Smooth muscle cell (in vitro differentiated cells): ENCODE measurements around the gene ANGPTL4. TPM values are rescaled to one million over a fixed set of nuclear protein-coding genes. Genes with fewer than 3 reads are reported as not detected.

ENCODE experiments used
- DNase-seq: peaks from one replicate; lab custom pipeline; 2025; ENCODE audit not compliant: unreplicated experiment; lab: John Stamatoyannopoulos, UW
- H2AFZ ChIP-seq: fragments of 200-600 bp; sonication (generic); 2 replicates; pipeline ENCODE4 v1.6.0; 2016; ENCODE audit warnings: antibody characterized with exemption, low read depth, mild to moderate bottlenecking
- H3F3A ChIP-seq: fragments of 200-600 bp; sonication (generic); 2 replicates; pipeline ENCODE4 v1.6.0; 2017; ENCODE audit warnings: antibody characterized with exemption, low read depth
- H3K27ac ChIP-seq: fragments of 200-600 bp; sonication (generic); 2 replicates; pipeline ENCODE4 v1.5.1; 2016; ENCODE audit warnings: low read depth, mild to moderate bottlenecking
- H3K27me3 ChIP-seq: fragments of 200-600 bp; sonication (generic); 2 replicates; pipeline ENCODE4 v1.6.1; 2016; ENCODE audit warnings: low read depth, mild to moderate bottlenecking
- H3K36me3 ChIP-seq: fragments of 200-600 bp; sonication (generic); 2 replicates; pipeline ENCODE4 v1.5.1; 2016; ENCODE audit warnings: low read depth
- H3K4me1 ChIP-seq: fragments of 200-600 bp; sonication (generic); 2 replicates; pipeline ENCODE4 v1.5.1; 2016; ENCODE audit warnings: low read depth
- H3K4me2 ChIP-seq: fragments of 200-600 bp; sonication (generic); 2 replicates; pipeline ENCODE4 v1.6.0; 2016; ENCODE audit warnings: mild to moderate bottlenecking
- H3K4me3 ChIP-seq: fragments of 200-600 bp; sonication (generic); 2 replicates; pipeline ENCODE4 v1.5.1; 2016; ENCODE audit warnings: mild to moderate bottlenecking
- H3K79me2 ChIP-seq: fragments of 200-600 bp; sonication (generic); 2 replicates; pipeline ENCODE4 v1.6.0; 2016; ENCODE audit warnings: low read depth, mild to moderate bottlenecking
- H3K9ac ChIP-seq: fragments of 200-600 bp; sonication (generic); 2 replicates; pipeline ENCODE4 v1.6.0; 2016; ENCODE audit warnings: low read depth
- H3K9me3 ChIP-seq: fragments of 200-600 bp; sonication (generic); replicated peaks from 2 replicates; pipeline ENCODE4 v1.5.1; 2016; ENCODE audit warnings: low read depth
- H4K20me1 ChIP-seq: fragments of 200-600 bp; sonication (generic); 2 replicates; pipeline ENCODE4 v1.6.0; 2016; ENCODE audit warnings: low read depth
- WGBS: methylation state at CpG from one replicate; pipeline ENCODE4 v1.1.7; 2016; ENCODE audit warnings: low lambda C conversion rate; 5-methylcytosine and 5-hydroxymethylcytosine counted together
- polyA plus RNA-seq: library from polyadenylated mRNA; unstranded; fragments of >200 nt; fragmentation: Nextera tagmentation; extraction: Ambion mirVana; gene quantifications from 2 replicates; pipeline ENCODE4 v1.2.1, GENCODE V29; 2016
- total RNA-seq: library from RNA; depleted of rRNA; stranded (reverse); fragments of >200 nt; gene quantifications from 2 replicates; pipeline ENCODE4 v1.2.3, GENCODE V29; 2014
- TF ChIP-seq, protein P1 (sequence below): fragments of 200-600 bp; sonication (generic); IDR thresholded peaks from 2 replicates; pipeline ENCODE4 v1.5.1; 2017; ENCODE audit warnings: borderline replicate concordance, mild to moderate bottlenecking, antibody characterized with exemption; ENCODE audit not compliant: insufficient read depth, poor library complexity, severe bottlenecking

ANGPTL4 gene
- total and polyA plus RNA-seq, 2 experiments from 2014 or later, result 10.2 to 18.7 TPM

DNA sequence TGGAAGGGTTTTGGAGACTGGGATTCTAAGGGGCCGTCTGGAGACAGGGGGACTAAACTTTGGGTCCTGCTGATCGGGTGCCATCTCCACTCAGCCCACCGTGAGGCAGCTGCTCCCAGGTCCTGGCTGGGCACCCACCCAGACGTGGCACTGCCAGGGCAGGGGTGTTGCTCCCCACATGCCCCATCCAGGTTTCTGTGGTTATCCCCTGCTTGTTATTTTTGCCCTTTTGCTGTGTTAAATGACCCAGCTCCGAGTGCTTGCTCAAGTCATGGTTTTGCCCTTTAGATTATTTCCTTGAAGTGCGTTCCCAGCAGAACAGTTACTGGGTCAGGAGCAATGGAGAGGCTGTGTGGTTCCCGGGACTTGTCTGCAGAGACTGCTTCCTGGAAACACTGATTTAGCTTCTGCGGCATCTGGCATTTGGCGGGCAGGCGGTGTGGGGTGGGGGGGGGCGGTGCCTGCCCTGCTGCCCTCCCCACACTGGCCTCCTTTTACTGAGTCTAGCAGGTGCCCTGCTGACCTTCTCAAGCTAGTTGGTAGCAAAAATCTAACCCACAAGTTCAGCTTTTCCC is 28.1 kb downstream of the ANGPTL4 start:
- TF ChIP-seq, protein P1, sequence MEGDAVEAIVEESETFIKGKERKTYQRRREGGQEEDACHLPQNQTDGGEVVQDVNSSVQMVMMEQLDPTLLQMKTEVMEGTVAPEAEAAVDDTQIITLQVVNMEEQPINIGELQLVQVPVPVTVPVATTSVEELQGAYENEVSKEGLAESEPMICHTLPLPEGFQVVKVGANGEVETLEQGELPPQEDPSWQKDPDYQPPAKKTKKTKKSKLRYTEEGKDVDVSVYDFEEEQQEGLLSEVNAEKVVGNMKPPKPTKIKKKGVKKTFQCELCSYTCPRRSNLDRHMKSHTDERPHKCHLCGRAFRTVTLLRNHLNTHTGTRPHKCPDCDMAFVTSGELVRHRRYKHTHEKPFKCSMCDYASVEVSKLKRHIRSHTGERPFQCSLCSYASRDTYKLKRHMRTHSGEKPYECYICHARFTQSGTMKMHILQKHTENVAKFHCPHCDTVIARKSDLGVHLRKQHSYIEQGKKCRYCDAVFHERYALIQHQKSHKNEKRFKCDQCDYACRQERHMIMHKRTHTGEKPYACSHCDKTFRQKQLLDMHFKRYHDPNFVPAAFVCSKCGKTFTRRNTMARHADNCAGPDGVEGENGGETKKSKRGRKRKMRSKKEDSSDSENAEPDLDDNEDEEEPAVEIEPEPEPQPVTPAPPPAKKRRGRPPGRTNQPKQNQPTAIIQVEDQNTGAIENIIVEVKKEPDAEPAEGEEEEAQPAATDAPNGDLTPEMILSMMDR, result no peak
- peaks cover 64% of the 10 kb centered on the region for H4K20me1 ChIP-seq
- peaks cover 4% of the 10 kb centered on the region for H3K4me1 ChIP-seq
- no peak overlapping the region for H3K4me2 ChIP-seq
- H3K4me3 ChIP-seq, result no peak overlapping the region
- no peak for DNase-seq
- no peaks in the 10 kb centered on the region for H3K36me3 ChIP-seq
- peaks cover 61% of the 10 kb centered on the region for H3K79me2 ChIP-seq
- H3K9me3 ChIP-seq, result no peaks in the 10 kb centered on the region
- H3K27me3 ChIP-seq, result no peaks in the 10 kb centered on the region
- H3K27ac ChIP-seq, result no peak overlapping the region
- 74% methylated on average over 11 of the region's 11 CpGs for WGBS
- H2AFZ ChIP-seq, result no peak overlapping the region
- no peak overlapping the region for H3K9ac ChIP-seq
- H3F3A ChIP-seq, result no peaks in the 10 kb centered on the region

- H3K4me3 ChIP-seq, result no peak overlapping the region
- H3K36me3 ChIP-seq, result no peaks in the 10 kb centered on the region
- peaks cover 76% of the 10 kb centered on the region for H4K20me1 ChIP-seq
- H2AFZ ChIP-seq, result no peak overlapping the region
- no peaks in the 10 kb centered on the region for H3F3A ChIP-seq
- H3K4me1 ChIP-seq, result peaks cover 4% of the 10 kb centered on the region
- H3K9ac ChIP-seq, result no peak overlapping the region
- H3K27me3 ChIP-seq, result no peaks in the 10 kb centered on the region
- TF ChIP-seq, protein P1, result no peak
- no peaks in the 10 kb centered on the region for H3K9me3 ChIP-seq
- WGBS, result 85% methylated on average over 8 of the region's 8 CpGs
- no peak overlapping the region for H3K4me2 ChIP-seq
- no peak for DNase-seq
- no peak overlapping the region for H3K27ac ChIP-seq
- H3K79me2 ChIP-seq, result peaks cover 72% of the 10 kb centered on the region
Observed at GRCh38 chr19:8393192-8393870, 29.4 kb downstream of the ANGPTL4 start.

GRCh38 chr19:8393871-8394250 is 29.9 kb downstream of the ANGPTL4 start:
- DNase-seq, result no peak
- no peaks in the 10 kb centered on the region for H3K36me3 ChIP-seq
- 96% methylated on average over 8 of the region's 8 CpGs for WGBS
- no peaks in the 10 kb centered on the region for H3K27me3 ChIP-seq
- no peak overlapping the region for H3K4me2 ChIP-seq
- TF ChIP-seq, protein P1, result no peak
- no peak overlapping the region for H3K27ac ChIP-seq
- H2AFZ ChIP-seq, result no peak overlapping the region
- H4K20me1 ChIP-seq, result peaks cover 81% of the 10 kb centered on the region
- peaks cover 77% of the 10 kb centered on the region for H3K79me2 ChIP-seq
- no peaks in the 10 kb centered on the region for H3K9me3 ChIP-seq
- H3F3A ChIP-seq, result no peaks in the 10 kb centered on the region
- H3K4me3 ChIP-seq, result no peak overlapping the region
- no peak overlapping the region for H3K9ac ChIP-seq
- peaks cover 4% of the 10 kb centered on the region for H3K4me1 ChIP-seq

DNA sequence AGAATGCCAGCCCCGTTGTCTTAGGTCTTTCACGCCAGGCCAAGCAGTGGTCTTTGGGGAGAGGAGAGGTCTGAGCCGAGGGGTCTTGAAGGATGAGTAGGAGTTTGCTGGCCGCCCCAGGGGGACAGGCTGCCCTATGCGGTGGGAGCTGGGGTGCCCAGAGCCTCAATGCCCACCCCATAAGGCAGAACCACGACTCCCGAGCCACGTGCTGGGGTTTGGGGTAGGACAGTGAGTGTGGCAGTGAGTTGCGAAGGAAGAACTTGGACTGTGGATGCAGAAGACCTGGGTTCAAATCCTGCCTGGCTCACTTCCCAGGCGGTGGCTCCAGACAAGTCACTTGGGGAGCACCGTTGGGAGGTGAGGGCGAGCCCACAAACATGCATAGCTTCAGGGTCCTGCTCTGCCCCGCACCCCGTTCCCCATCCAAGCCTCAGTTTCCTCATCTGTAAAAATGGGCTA is 31.7 kb downstream of the ANGPTL4 start:
- H3K27ac ChIP-seq, result no peak overlapping the region
- WGBS, result 94% methylated on average over 14 of the region's 14 CpGs

More for the DNA sequence above, 31.7 kb downstream of the ANGPTL4 start:
- Histone ChIP-seq H3K27me3 (no peaks in the 10 kb centered on the region), H3K36me3 (no peaks in the 10 kb centered on the region), H3K79me2 (peaks cover 84% of the 10 kb centered on the region), H3K4me3 (no peak overlapping the region), H3F3A (no peaks in the 10 kb centered on the region), H3K9ac (no peak overlapping the region), H3K4me2 (no peak overlapping the region), H3K4me1 (peaks cover 4% of the 10 kb centered on the region), H2AFZ (no peak overlapping the region), H3K9me3 (no peaks in the 10 kb centered on the region), H4K20me1 (peaks cover 98% of the 10 kb centered on the region)
- TF ChIP-seq, protein P1, result no peak
- DNase-seq, result no peak
